ENCODE measurements around the gene SPAG5.
A peak's percentile ranks its signal among the peaks of the same experiment; 100 is the strongest.

The SPAG5 gene

GRCh38 chr17:28528327-28529012 lies 70.4 kb downstream of the SPAG5 start:
- DNase-seq (ENCODE audit: low read depth), result peak; percentile 21
- no peak overlapping the region for H3K4me3 ChIP-seq (ENCODE audit: low read length)
- no peak for TF ChIP-seq CTCF (conservative IDR thresholded peaks at IDR 0.05; ENCODE audit: low read length)

- no peak overlapping the region for H3K4me3 ChIP-seq (ENCODE audit: low read length)
- TF ChIP-seq CTCF (conservative IDR thresholded peaks at IDR 0.05; ENCODE audit: low read length), result no peak
- no peak for DNase-seq (ENCODE audit: low read depth)
These were observed 71.0 kb downstream of the SPAG5 start for GRCh38 chr17:28527859-28528258.

All from AG10803 (cell line).